Measurements from ENCODE around the gene TMEM183A. TPM values are rescaled to one million over a fixed set of nuclear protein-coding genes. Genes with fewer than 3 reads are reported as not detected.

Gene TMEM183A
- total and polyA plus RNA-seq, 9 of the 15 experiments (the other 6 are each of a cell fraction or from before 2014, with no cell fraction given): 23.4 to 190 (median 124) TPM

DNA sequence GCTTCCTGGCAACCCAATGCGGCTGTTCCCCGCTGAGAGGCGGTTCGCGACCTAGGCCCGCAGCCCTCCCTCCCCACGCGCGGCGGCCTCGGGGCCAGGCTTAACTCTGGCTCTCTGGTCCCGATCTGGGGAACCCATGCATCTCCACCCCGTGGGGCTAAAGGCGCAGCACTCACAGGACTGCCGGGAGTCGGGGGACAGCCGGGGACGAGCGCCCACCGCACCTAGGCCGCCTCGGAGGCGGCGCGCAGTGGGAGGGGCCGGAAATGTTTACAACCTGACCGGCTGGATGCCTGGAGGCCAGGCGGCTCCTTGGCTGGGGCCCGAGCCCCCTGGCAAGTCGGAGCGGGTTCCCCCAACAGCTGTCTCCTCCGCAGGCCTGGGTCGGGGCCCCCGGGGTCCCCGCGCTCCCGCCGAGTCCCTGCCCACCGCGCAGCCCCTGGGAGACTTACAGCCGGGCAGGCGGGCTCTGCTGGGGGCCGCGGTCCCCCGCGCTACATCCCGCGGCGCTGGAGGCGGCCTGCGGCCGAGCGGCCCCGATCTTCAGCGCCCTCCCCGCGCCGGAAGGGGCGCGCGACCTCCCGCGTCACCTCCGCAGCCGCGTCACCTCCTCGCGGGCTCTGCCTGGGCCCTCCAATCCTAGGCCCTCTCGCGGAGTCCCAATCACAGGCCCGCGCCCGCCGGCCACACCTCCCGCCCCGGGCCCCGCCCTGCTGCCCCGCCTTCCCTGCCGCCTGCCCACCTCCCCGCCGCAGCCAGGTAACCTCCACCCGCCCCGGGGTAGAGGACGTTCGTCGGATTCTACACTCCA lies 49.2 kb upstream of the TMEM183A start, which contains the start of gene ADIPOR1 (continued):
- TF ChIP-seq, protein P1, sequence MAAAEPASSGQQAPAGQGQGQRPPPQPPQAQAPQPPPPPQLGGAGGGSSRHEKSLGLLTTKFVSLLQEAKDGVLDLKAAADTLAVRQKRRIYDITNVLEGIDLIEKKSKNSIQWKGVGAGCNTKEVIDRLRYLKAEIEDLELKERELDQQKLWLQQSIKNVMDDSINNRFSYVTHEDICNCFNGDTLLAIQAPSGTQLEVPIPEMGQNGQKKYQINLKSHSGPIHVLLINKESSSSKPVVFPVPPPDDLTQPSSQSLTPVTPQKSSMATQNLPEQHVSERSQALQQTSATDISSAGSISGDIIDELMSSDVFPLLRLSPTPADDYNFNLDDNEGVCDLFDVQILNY (CRISPR knock-in tag; IDR thresholded peaks at IDR 0.05): no peak
- TF ChIP-seq HNRNPLL (IDR thresholded peaks at IDR 0.05; ENCODE audit: low read depth, low read length, poor library complexity, severe bottlenecking): peak; percentile 43
- no peak for TF ChIP-seq MYC (IDR thresholded peaks at IDR 0.05; ENCODE audit: low read depth, low read length)
- TF ChIP-seq MYC (CRISPR knock-in tag; IDR thresholded peaks at IDR 0.05; ENCODE audit: borderline replicate concordance, low read depth): peak; percentile 47; the same call in 1 of the 2 replicates
- peak; percentile 77; the same call in 1 of the 2 replicates for TF ChIP-seq IRF2 (CRISPR knock-in tag; IDR thresholded peaks at IDR 0.05)
- TF ChIP-seq, protein P2, sequence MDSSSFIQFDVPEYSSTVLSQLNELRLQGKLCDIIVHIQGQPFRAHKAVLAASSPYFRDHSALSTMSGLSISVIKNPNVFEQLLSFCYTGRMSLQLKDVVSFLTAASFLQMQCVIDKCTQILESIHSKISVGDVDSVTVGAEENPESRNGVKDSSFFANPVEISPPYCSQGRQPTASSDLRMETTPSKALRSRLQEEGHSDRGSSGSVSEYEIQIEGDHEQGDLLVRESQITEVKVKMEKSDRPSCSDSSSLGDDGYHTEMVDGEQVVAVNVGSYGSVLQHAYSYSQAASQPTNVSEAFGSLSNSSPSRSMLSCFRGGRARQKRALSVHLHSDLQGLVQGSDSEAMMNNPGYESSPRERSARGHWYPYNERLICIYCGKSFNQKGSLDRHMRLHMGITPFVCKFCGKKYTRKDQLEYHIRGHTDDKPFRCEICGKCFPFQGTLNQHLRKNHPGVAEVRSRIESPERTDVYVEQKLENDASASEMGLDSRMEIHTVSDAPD (CRISPR knock-in tag; IDR thresholded peaks at IDR 0.05): no peak
- no peak for TF ChIP-seq ZNF75A (CRISPR knock-in tag; IDR thresholded peaks at IDR 0.05)
- TF ChIP-seq LCOR (CRISPR knock-in tag; IDR thresholded peaks at IDR 0.05): no peak
- TF ChIP-seq SMARCA4 (IDR thresholded peaks at IDR 0.05): no peak
- TF ChIP-seq, protein P3, sequence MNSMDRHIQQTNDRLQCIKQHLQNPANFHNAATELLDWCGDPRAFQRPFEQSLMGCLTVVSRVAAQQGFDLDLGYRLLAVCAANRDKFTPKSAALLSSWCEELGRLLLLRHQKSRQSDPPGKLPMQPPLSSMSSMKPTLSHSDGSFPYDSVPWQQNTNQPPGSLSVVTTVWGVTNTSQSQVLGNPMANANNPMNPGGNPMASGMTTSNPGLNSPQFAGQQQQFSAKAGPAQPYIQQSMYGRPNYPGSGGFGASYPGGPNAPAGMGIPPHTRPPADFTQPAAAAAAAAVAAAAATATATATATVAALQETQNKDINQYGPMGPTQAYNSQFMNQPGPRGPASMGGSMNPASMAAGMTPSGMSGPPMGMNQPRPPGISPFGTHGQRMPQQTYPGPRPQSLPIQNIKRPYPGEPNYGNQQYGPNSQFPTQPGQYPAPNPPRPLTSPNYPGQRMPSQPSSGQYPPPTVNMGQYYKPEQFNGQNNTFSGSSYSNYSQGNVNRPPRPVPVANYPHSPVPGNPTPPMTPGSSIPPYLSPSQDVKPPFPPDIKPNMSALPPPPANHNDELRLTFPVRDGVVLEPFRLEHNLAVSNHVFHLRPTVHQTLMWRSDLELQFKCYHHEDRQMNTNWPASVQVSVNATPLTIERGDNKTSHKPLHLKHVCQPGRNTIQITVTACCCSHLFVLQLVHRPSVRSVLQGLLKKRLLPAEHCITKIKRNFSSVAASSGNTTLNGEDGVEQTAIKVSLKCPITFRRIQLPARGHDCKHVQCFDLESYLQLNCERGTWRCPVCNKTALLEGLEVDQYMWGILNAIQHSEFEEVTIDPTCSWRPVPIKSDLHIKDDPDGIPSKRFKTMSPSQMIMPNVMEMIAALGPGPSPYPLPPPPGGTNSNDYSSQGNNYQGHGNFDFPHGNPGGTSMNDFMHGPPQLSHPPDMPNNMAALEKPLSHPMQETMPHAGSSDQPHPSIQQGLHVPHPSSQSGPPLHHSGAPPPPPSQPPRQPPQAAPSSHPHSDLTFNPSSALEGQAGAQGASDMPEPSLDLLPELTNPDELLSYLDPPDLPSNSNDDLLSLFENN (IDR thresholded peaks at IDR 0.05; ENCODE audit: low read depth in 2 of 2, low read length in 2 of 2): 0 out of 4 replicates have a peak, but pooled peaks of 1 of the 2 experiments have one; percentile 40
- TF ChIP-seq RCOR1 (IDR thresholded peaks at IDR 0.05; ENCODE audit: borderline replicate concordance in 1 of 2, low read depth in 2 of 2, low read length in 2 of 2): 0 out of 4 replicates have a peak, but pooled peaks of 1 of the 2 experiments have one; percentile 20
- TF ChIP-seq TEAD4 (IDR thresholded peaks at IDR 0.05; ENCODE audit: low read length): no peak
- peak; percentile 16; the same call in 1 of the 2 replicates for TF ChIP-seq TEAD4 (CRISPR knock-in tag; IDR thresholded peaks at IDR 0.05; ENCODE audit: borderline replicate concordance)
- 0 out of 2 replicates have a peak, but pooled peaks have one; percentile 55 for TF ChIP-seq SMAD4 (CRISPR knock-in tag; conservative IDR thresholded peaks at IDR 0.05)
- TF ChIP-seq HMGN3 (IDR thresholded peaks at IDR 0.05; ENCODE audit: borderline replicate concordance, extremely low read depth, insufficient read length, low read depth, low read length): peak; percentile 65
- TF ChIP-seq, protein P4, sequence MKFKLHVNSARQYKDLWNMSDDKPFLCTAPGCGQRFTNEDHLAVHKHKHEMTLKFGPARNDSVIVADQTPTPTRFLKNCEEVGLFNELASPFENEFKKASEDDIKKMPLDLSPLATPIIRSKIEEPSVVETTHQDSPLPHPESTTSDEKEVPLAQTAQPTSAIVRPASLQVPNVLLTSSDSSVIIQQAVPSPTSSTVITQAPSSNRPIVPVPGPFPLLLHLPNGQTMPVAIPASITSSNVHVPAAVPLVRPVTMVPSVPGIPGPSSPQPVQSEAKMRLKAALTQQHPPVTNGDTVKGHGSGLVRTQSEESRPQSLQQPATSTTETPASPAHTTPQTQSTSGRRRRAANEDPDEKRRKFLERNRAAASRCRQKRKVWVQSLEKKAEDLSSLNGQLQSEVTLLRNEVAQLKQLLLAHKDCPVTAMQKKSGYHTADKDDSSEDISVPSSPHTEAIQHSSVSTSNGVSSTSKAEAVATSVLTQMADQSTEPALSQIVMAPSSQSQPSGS (CRISPR knock-in tag; IDR thresholded peaks at IDR 0.05): peak; percentile 60; the same call in 1 of the 2 replicates
- TF ChIP-seq, protein P5, sequence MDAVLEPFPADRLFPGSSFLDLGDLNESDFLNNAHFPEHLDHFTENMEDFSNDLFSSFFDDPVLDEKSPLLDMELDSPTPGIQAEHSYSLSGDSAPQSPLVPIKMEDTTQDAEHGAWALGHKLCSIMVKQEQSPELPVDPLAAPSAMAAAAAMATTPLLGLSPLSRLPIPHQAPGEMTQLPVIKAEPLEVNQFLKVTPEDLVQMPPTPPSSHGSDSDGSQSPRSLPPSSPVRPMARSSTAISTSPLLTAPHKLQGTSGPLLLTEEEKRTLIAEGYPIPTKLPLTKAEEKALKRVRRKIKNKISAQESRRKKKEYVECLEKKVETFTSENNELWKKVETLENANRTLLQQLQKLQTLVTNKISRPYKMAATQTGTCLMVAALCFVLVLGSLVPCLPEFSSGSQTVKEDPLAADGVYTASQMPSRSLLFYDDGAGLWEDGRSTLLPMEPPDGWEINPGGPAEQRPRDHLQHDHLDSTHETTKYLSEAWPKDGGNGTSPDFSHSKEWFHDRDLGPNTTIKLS (IDR thresholded peaks at IDR 0.05; ENCODE audit: borderline replicate concordance, low read depth): peak; percentile 62; the same call in 1 of the 2 replicates
